HUES48 (cell line): ENCODE measurements around the gene CD6.

Experiments used
- H3K27ac ChIP-seq: one replicate; pipeline ENCODE4 v1.7.0; 2013; ENCODE audit warnings: low read depth, low read length, inconsistent platforms
- H3K27me3 ChIP-seq: 2 replicates; pipeline ENCODE4 v1.6.1; 2013; ENCODE audit warnings: mild to moderate bottlenecking, low read length; ENCODE audit not compliant: control insufficient read depth, insufficient read depth
- H3K36me3 ChIP-seq: 2 replicates; pipeline ENCODE4 v1.6.1; 2013; ENCODE audit warnings: low read length; ENCODE audit not compliant: control insufficient read depth, insufficient read depth
- H3K4me1 ChIP-seq: 2 replicates; pipeline ENCODE4 v1.6.1; 2013; ENCODE audit warnings: mild to moderate bottlenecking, low read length; ENCODE audit not compliant: control insufficient read depth, insufficient read depth
- H3K4me3 ChIP-seq: 2 replicates; pipeline ENCODE4 v1.5.1; 2013; ENCODE audit warnings: mild to moderate bottlenecking, low read depth, low read length
- H3K9ac ChIP-seq: 2 replicates; pipeline ENCODE4 v1.6.1; 2013; ENCODE audit warnings: mild to moderate bottlenecking, low read depth, low read length, moderate library complexity
- H3K9me3 ChIP-seq: 2 replicates; pipeline ENCODE4 v1.6.1; 2013; ENCODE audit warnings: low read length; ENCODE audit not compliant: control insufficient read depth, insufficient read depth

The CD6 gene

GRCh38 chr11:60953781-60954180 is 17.7 kb upstream of the CD6 start:
- Histone ChIP-seq H3K27me3 (peaks cover 25% of the 10 kb centered on the region), H3K9ac (no peak overlapping the region), H3K9me3 (no peaks in the 10 kb centered on the region), H3K27ac (no peak overlapping the region), H3K36me3 (no peaks in the 10 kb centered on the region), H3K4me1 (peaks cover 9% of the 10 kb centered on the region), H3K4me3 (no peak overlapping the region)

GRCh38 chr11:60954421-60954820 is 17.1 kb upstream of the CD6 start:
- Histone ChIP-seq H3K36me3 (no peaks in the 10 kb centered on the region), H3K4me3 (no peak overlapping the region), H3K27me3 (peaks cover 25% of the 10 kb centered on the region), H3K9me3 (no peaks in the 10 kb centered on the region), H3K27ac (no peak overlapping the region), H3K4me1 (peaks cover 9% of the 10 kb centered on the region), H3K9ac (no peak overlapping the region)

GRCh38 chr11:60955571-60955970 is 15.9 kb upstream of the CD6 start:
- Histone ChIP-seq H3K9me3 (no peaks in the 10 kb centered on the region), H3K27me3 (peaks cover 14% of the 10 kb centered on the region), H3K4me1 (peaks cover 9% of the 10 kb centered on the region), H3K9ac (no peak overlapping the region), H3K4me3 (no peak overlapping the region), H3K27ac (no peak overlapping the region), H3K36me3 (no peaks in the 10 kb centered on the region)

GRCh38 chr11:60957188-60957587 is 14.3 kb upstream of the CD6 start:
- Histone ChIP-seq H3K27ac (no peak overlapping the region), H3K27me3 (peaks cover 6% of the 10 kb centered on the region), H3K36me3 (no peaks in the 10 kb centered on the region), H3K4me1 (peaks cover 6% of the 10 kb centered on the region), H3K4me3 (no peak overlapping the region), H3K9me3 (no peaks in the 10 kb centered on the region), H3K9ac (no peak overlapping the region)

GRCh38 chr11:60959431-60959830 is 12.0 kb upstream of the CD6 start:
- H3K36me3 ChIP-seq = no peaks in the 10 kb centered on the region
- H3K27ac ChIP-seq = no peak overlapping the region
- no peak overlapping the region for H3K9ac ChIP-seq
- H3K27me3 ChIP-seq = no peaks in the 10 kb centered on the region; the same call in 1 of the 2 replicates
- no peaks in the 10 kb centered on the region for H3K4me1 ChIP-seq
- no peaks in the 10 kb centered on the region for H3K9me3 ChIP-seq
- no peak overlapping the region for H3K4me3 ChIP-seq

GRCh38 chr11:60960405-60960804 is 11.1 kb upstream of the CD6 start:
- no peak overlapping the region for H3K9ac ChIP-seq
- no peak overlapping the region for H3K4me3 ChIP-seq
- H3K9me3 ChIP-seq = no peaks in the 10 kb centered on the region
- no peaks in the 10 kb centered on the region for H3K27me3 ChIP-seq
- H3K36me3 ChIP-seq = no peaks in the 10 kb centered on the region
- no peaks in the 10 kb centered on the region for H3K4me1 ChIP-seq
- H3K27ac ChIP-seq = no peak overlapping the region

GRCh38 chr11:60964801-60965200 is 6.7 kb upstream of the CD6 start:
- Histone ChIP-seq H3K9ac (no peak overlapping the region), H3K4me3 (no peak overlapping the region), H3K9me3 (peaks cover 6% of the 10 kb centered on the region), H3K27ac (no peak overlapping the region), H3K4me1 (no peaks in the 10 kb centered on the region), H3K27me3 (no peaks in the 10 kb centered on the region), H3K36me3 (no peaks in the 10 kb centered on the region)

GRCh38 chr11:60966890-60967289 is 4.6 kb upstream of the CD6 start:
- Histone ChIP-seq H3K9ac (no peak overlapping the region), H3K36me3 (no peaks in the 10 kb centered on the region), H3K4me1 (no peaks in the 10 kb centered on the region), H3K9me3 (peaks cover 6% of the 10 kb centered on the region), H3K27me3 (no peaks in the 10 kb centered on the region), H3K27ac (no peak overlapping the region), H3K4me3 (no peak overlapping the region)

- Histone ChIP-seq H3K27ac (no peak overlapping the region), H3K9ac (no peak overlapping the region), H3K4me3 (no peak overlapping the region), H3K36me3 (no peaks in the 10 kb centered on the region), H3K9me3 (peaks cover 6% of the 10 kb centered on the region), H3K4me1 (no peaks in the 10 kb centered on the region), H3K27me3 (no peaks in the 10 kb centered on the region)
Measured at GRCh38 chr11:60968223-60968622, 3.3 kb upstream of the CD6 start.

- Histone ChIP-seq H3K9me3 (peaks cover 6% of the 10 kb centered on the region), H3K9ac (no peak overlapping the region), H3K27me3 (no peaks in the 10 kb centered on the region), H3K36me3 (no peaks in the 10 kb centered on the region), H3K4me1 (no peaks in the 10 kb centered on the region), H3K4me3 (no peak overlapping the region), H3K27ac (no peak overlapping the region)
Measured at GRCh38 chr11:60970369-60970774, 1.1 kb upstream of the CD6 start.

- H3K4me3 ChIP-seq = no peak overlapping the region
- no peaks in the 10 kb centered on the region for H3K4me1 ChIP-seq
- H3K27me3 ChIP-seq = no peaks in the 10 kb centered on the region
- H3K36me3 ChIP-seq = no peaks in the 10 kb centered on the region
- H3K27ac ChIP-seq = no peak overlapping the region
- H3K9me3 ChIP-seq = peaks cover 6% of the 10 kb centered on the region
- H3K9ac ChIP-seq = no peak overlapping the region
Measured at GRCh38 chr11:60970890-60971289, 590 bp upstream of the CD6 start.
